A549 (cell line): ENCODE data around the gene LEKR1. TPM values are rescaled to one million over a fixed set of nuclear protein-coding genes. Genes with fewer than 3 reads are reported as not detected.

ENCODE experiments used
- ATAC-seq, 2 experiments: fragments of 200-7000 bp in 1 of 2; fragments of >200 bp in 1 of 2; cut with Nextera tagmentation in 1 of 2; cut with Tn5 transposase in 1 of 2; 3 replicates each; pipeline versions ENCODE4 v1.8.0 to v1.9.1; 2018 to 2020; ENCODE audit warnings: mild to moderate bottlenecking in 1 of 2, moderate library complexity in 1 of 2
- CTCF ChIA-PET: fragments of 300-600 bp; sonication (Branson Sonifier 250); formaldehyde crosslinking; extraction: SDS; loops from one replicate; lab custom pipeline; 2021; ENCODE audit warnings: antibody characterized with exemption, inconsistent platforms; lab: Yijun Ruan, JAX
- POLR2A ChIA-PET: fragments of 350-600 bp; formaldehyde crosslinking; extraction: SDS; loops from one replicate; lab custom pipeline; 2021; ENCODE audit warnings: antibody characterized with exemption, inconsistent platforms; lab: Yijun Ruan, JAX
- DNase-seq, 2 experiments: peaks; one replicate each; pipeline versions ENCODE4 v3.0.0 to v3.0.0-alpha.2; 2011 to 2016; ENCODE audit warnings: low read depth in 1 of 2, low spot score in 1 of 2
- FAIRE-seq: peaks from 2 replicates; lab custom pipeline; 2011; peaks lifted over from hg19 to GRCh38; lab: Jason Lieb, UNC
- H3K27ac ChIP-seq, 2 experiments: fragments of >200 bp; sonication (Bioruptor Twin); formaldehyde crosslinking; 3 replicates each; pipeline ENCODE4 v1.5.1; 2016 to 2017
- H3K4me1 ChIP-seq: fragments of >200 bp; sonication (Bioruptor Twin); formaldehyde crosslinking; 3 replicates; pipeline ENCODE4 v1.6.1; 2016
- H3K4me2 ChIP-seq: fragments of >200 bp; sonication (Bioruptor Twin); formaldehyde crosslinking; 3 replicates; pipeline ENCODE4 v1.6.1; 2016
- H3K4me3 ChIP-seq: fragments of >200 bp; sonication (Bioruptor Twin); formaldehyde crosslinking; 3 replicates; pipeline ENCODE4 v1.5.1; 2016
- H3K9me3 ChIP-seq: fragments of >200 bp; sonication (Bioruptor Twin); formaldehyde crosslinking; 3 replicates; pipeline ENCODE4 v1.6.1; 2016
- ATOH8 ChIP-seq: fragments of 250-450 bp; sonication (Bioruptor Pico); IDR thresholded peaks from 2 replicates; pipeline ENCODE4 v1.5.0; 2020; ENCODE audit warnings: low read depth, mild to moderate bottlenecking, moderate library complexity
- BHLHE40 ChIP-seq: IDR thresholded peaks from 2 replicates; pipeline ENCODE4 v1.6.1; 2012; ENCODE audit warnings: low read depth, low read length, inconsistent platforms
- CBX8 ChIP-seq: fragments of 200-600 bp; sonication (generic); IDR thresholded peaks from 2 replicates; pipeline ENCODE4 v1.6.1; 2016
- CEBPB ChIP-seq, 2 experiments: fragments of >200 bp in 1 of 2; sonication (Bioruptor Twin) in 1 of 2; formaldehyde crosslinking in 1 of 2; IDR thresholded peaks; 2 replicates each; pipeline ENCODE4 v1.6.1; 2012 to 2016
- CTCF ChIP-seq: fragments of >200 bp; sonication (Bioruptor Twin); formaldehyde crosslinking; IDR thresholded peaks from 3 replicates; pipeline ENCODE4 v1.5.1; 2016
- E2F6 ChIP-seq: IDR thresholded peaks from 2 replicates; pipeline ENCODE4 v1.6.1; 2012; ENCODE audit warnings: low read depth, borderline replicate concordance
- EHF ChIP-seq: fragments of 250-450 bp; sonication (Bioruptor Pico); IDR thresholded peaks from 2 replicates; pipeline ENCODE4 v1.5.0; 2020; ENCODE audit warnings: mild to moderate bottlenecking
- EP300 ChIP-seq, 2 experiments: fragments of >200 bp; sonication (Bioruptor Twin); formaldehyde crosslinking; IDR thresholded peaks; 2 replicates in 1 of 2; 3 replicates in 1 of 2; pipeline ENCODE4 v1.6.1; 2016 to 2017
- ESRRA ChIP-seq: fragments of 150-350 bp; IDR thresholded peaks from 2 replicates; pipeline ENCODE4 v1.6.1; 2014; ENCODE audit warnings: mild to moderate bottlenecking, low read length, borderline replicate concordance
- FOXS1 ChIP-seq: fragments of 250-450 bp; sonication (Bioruptor Pico); IDR thresholded peaks from 2 replicates; pipeline ENCODE4 v1.5.0; 2020; ENCODE audit warnings: mild to moderate bottlenecking, moderate library complexity
- HEYL ChIP-seq: fragments of 250-450 bp; sonication (Bioruptor Pico); IDR thresholded peaks from 2 replicates; pipeline ENCODE4 v1.8.0; 2021; ENCODE audit warnings: mild to moderate bottlenecking, moderate library complexity
- HOXA7 ChIP-seq: fragments of 250-450 bp; sonication (Bioruptor Pico); IDR thresholded peaks from 2 replicates; pipeline ENCODE4 v1.5.0; 2020; ENCODE audit warnings: mild to moderate bottlenecking, moderate library complexity
- HOXB13 ChIP-seq: fragments of 250-450 bp; sonication (Bioruptor Pico); IDR thresholded peaks from 2 replicates; pipeline ENCODE4 v1.5.0; 2020; ENCODE audit warnings: low read depth, mild to moderate bottlenecking, moderate library complexity
- KDM1A ChIP-seq: fragments of 200-600 bp; sonication (generic); IDR thresholded peaks from 2 replicates; pipeline ENCODE4 v1.6.1; 2016; ENCODE audit warnings: low read depth, mild to moderate bottlenecking
- KDM5A ChIP-seq: fragments of 200-600 bp; sonication (generic); IDR thresholded peaks from 2 replicates; pipeline ENCODE4 v1.6.1; 2016; ENCODE audit warnings: antibody characterized with exemption, mild to moderate bottlenecking
- NFE2L2 ChIP-seq: fragments of 150-350 bp; conservative IDR thresholded peaks from 2 replicates; pipeline ENCODE4 v1.6.1; 2014; ENCODE audit warnings: low read length
- NR3C1 ChIP-seq: fragments of >200 bp; sonication (Bioruptor Twin); formaldehyde crosslinking; IDR thresholded peaks from 3 replicates; pipeline ENCODE4 v1.6.1; 2017
- RARB ChIP-seq: fragments of 250-450 bp; sonication (Bioruptor Pico); IDR thresholded peaks from 2 replicates; pipeline ENCODE4 v1.8.0; 2021; ENCODE audit warnings: mild to moderate bottlenecking, moderate library complexity
- REST ChIP-seq: fragments of 200-600 bp; sonication (generic); IDR thresholded peaks from 2 replicates; pipeline ENCODE4 v1.6.1; 2016; ENCODE audit warnings: antibody characterized with exemption, mild to moderate bottlenecking, moderate library complexity
- RNF2 ChIP-seq: fragments of 200-600 bp; sonication (generic); IDR thresholded peaks from 2 replicates; pipeline ENCODE4 v1.6.1; 2016; ENCODE audit warnings: low read depth, mild to moderate bottlenecking, antibody characterized with exemption, moderate library complexity, borderline replicate concordance
- TP53 ChIP-seq: fragments of 250-450 bp; sonication (Bioruptor Pico); IDR thresholded peaks from 2 replicates; pipeline ENCODE4 v1.5.0; 2021; ENCODE audit warnings: mild to moderate bottlenecking, moderate library complexity
- ZNF302 ChIP-seq: fragments of 250-450 bp; sonication (Bioruptor Pico); IDR thresholded peaks from 2 replicates; pipeline ENCODE4 v1.9.0; 2021; ENCODE audit warnings: inconsistent platforms, mild to moderate bottlenecking, moderate library complexity
- WGBS: methylation state at CpG from one replicate; pipeline ENCODE4 v1.1.6; 2017; ENCODE audit errors: missing lambda C conversion rate; 5-methylcytosine and 5-hydroxymethylcytosine counted together
- polyA plus RNA-seq, 4 experiments: library from polyadenylated mRNA; depleted of rRNA in 3 of 4; stranded (reverse); fragments of >200 nt; fragmentation: RNase III in 1 of 4; extraction: RNeasy Plus Mini Kit Qiagen cat#74134 plus additional on column Dnase treatment in 1 of 4; gene quantifications; 2 replicates in 3 of 4; 3 replicates in 1 of 4; pipeline ENCODE4 v1.2.3, GENCODE V29; 2011 to 2017

Gene LEKR1
- polyA plus RNA-seq, 2 of the 4 experiments (the other 2 are of a cell fraction): 1.3 to 1.4 TPM

GRCh38 chr3:156817646-156818272 is 8.4 kb upstream of the LEKR1 start:
- no peak for DNase-seq
- POLR2A ChIA-PET: interaction anchor here (0.8 to 2.5 kb wide), 9 partner anchors 9 to 271 kb away, joined by 3 to 15 read pairs (median 4); partner anchors contain the start of gene TIPARP

GRCh38 chr3:156818273-156818651 is 7.9 kb upstream of the LEKR1 start:
- WGBS: 59% methylated on average over 2 of the region's 2 CpGs
- Histone ChIP-seq H3K9me3 (no peaks in the 10 kb centered on the region), H3K4me1 (peaks cover 53% of the 10 kb centered on the region), H3K27ac (peak overlapping the region; percentile 91 to 92), H3K4me2 (peak overlapping the region; percentile 82), H3K4me3 (peak overlapping the region; percentile 62; the same call in 1 of the 3 replicates)
- ChIA-PET POLR2A (interaction anchor here (1.5 to 2.5 kb wide), 4 partner anchors 9 to 270 kb away, joined by 4 to 15 read pairs (median 7); partner anchors contain the start of gene TIPARP), CTCF (interaction anchor here (0.7 to 3.1 kb wide), 4 partner anchors 133 to 270 kb away, joined by 3 to 12 read pairs (median 5); partner anchors contain the start of gene TIPARP)
- ATAC-seq (no peak), FAIRE-seq (no peak), DNase-seq (no peak)
- TF ChIP-seq ZNF302 (CRISPR knock-in tag) (no peak), ATOH8 (CRISPR knock-in tag) (peak; percentile 38; the same call in 1 of the 2 replicates), ESRRA (no peak), CBX8 (no peak), HOXA7 (CRISPR knock-in tag) (no peak), RNF2 (no peak), HEYL (CRISPR knock-in tag) (peak; percentile 77; the same call in 1 of the 2 replicates), NR3C1 (no peak), NFE2L2 (no peak), EHF (0 out of 2 replicates have a peak, but pooled peaks have one; percentile 8), CEBPB (IDR thresholded peaks at IDR 0.05) (no peak), CTCF (no peak), EP300 (IDR thresholded peaks at IDR 0.05) (no peak)

More at GRCh38 chr3:156817646-156818272, 8.4 kb upstream of the LEKR1 start:
- CTCF ChIA-PET: interaction anchor here (0.6 to 1.8 kb wide), 10 partner anchors 9 to 450 kb away, joined by 3 to 6 read pairs (median 4); no protein-coding TSS in a partner anchor
- H3K4me1 ChIP-seq: peaks cover 58% of the 10 kb centered on the region
- no peaks in the 10 kb centered on the region for H3K9me3 ChIP-seq
- TF ChIP-seq HOXA7 (CRISPR knock-in tag) (peak; percentile 18; the same call in 1 of the 2 replicates), HOXB13 (CRISPR knock-in tag) (peak; percentile 55; the same call in 1 of the 2 replicates), RARB (CRISPR knock-in tag) (peak; percentile 16; the same call in 1 of the 2 replicates), EP300 (IDR thresholded peaks at IDR 0.05) (no peak), REST (no peak), FOXS1 (CRISPR knock-in tag) (peak; percentile 18; the same call in 1 of the 2 replicates), TP53 (CRISPR knock-in tag) (no peak; the same call in 1 of the 2 replicates), KDM1A (no peak), E2F6 (no peak), RNF2 (no peak), ATOH8 (CRISPR knock-in tag) (no peak), ZNF302 (CRISPR knock-in tag) (0 out of 2 replicates have a peak, but pooled peaks have one; percentile 32), KDM5A (no peak), BHLHE40 (no peak)
- TF ChIP-seq, all 56 proteins: peak for 5
- peak overlapping the region; percentile 62 for H3K4me3 ChIP-seq
- FAIRE-seq: no peak
- 23% methylated on average over 5 of the region's 5 CpGs for WGBS
- H3K4me2 ChIP-seq: peak overlapping the region; percentile 82
- peak overlapping the region; percentile 91 to 92 for H3K27ac ChIP-seq
- ATAC-seq: no peak
